Measurements from ENCODE around the gene CDK17.
A peak's percentile ranks its signal among the peaks of the same experiment; 100 is the strongest.

CDK17 gene

GRCh38 chr12:96258104-96258961 is 141.9 kb downstream of the CDK17 start:
- DNase-seq: peak; percentile 81 to 92

- DNase-seq: no peak
These were observed 142.6 kb downstream of the CDK17 start for GRCh38 chr12:96257550-96258103.

- DNase-seq: no peak
These were observed 143.4 kb downstream of the CDK17 start for GRCh38 chr12:96256672-96257361.

- DNase-seq: no peak
These were observed 145.2 kb downstream of the CDK17 start for GRCh38 chr12:96255077-96255476.

GRCh38 chr12:96250119-96250685 is 150.0 kb downstream of the CDK17 start:
- DNase-seq: no peak

GRCh38 chr12:96249196-96250118 is 150.8 kb downstream of the CDK17 start:
- no peak for DNase-seq

- DNase-seq: peak in 1 of 2 experiments; percentile 38
These were observed 151.9 kb downstream of the CDK17 start for GRCh38 chr12:96248136-96248931.

- no peak for DNase-seq
These were observed 152.7 kb downstream of the CDK17 start for GRCh38 chr12:96247563-96247962.

GRCh38 chr12:96246926-96247505 is 153.2 kb downstream of the CDK17 start:
- no peak for DNase-seq

GRCh38 chr12:96244826-96245225 is 155.4 kb downstream of the CDK17 start:
- no peak for DNase-seq

- DNase-seq: no peak
These were observed 157.6 kb downstream of the CDK17 start for GRCh38 chr12:96242597-96242996.

GRCh38 chr12:96241846-96242256 is 158.4 kb downstream of the CDK17 start:
- no peak for DNase-seq

- no peak for DNase-seq
These were observed 158.8 kb downstream of the CDK17 start for GRCh38 chr12:96241431-96241830.

GRCh38 chr12:96240656-96241055 is 159.6 kb downstream of the CDK17 start:
- no peak for DNase-seq

GRCh38 chr12:96239711-96240635 is 160.3 kb downstream of the CDK17 start:
- DNase-seq: peak in 1 of 2 experiments; percentile 62

- no peak for DNase-seq
These were observed 161.7 kb downstream of the CDK17 start for GRCh38 chr12:96238336-96239047.

- no peak for DNase-seq
These were observed 162.7 kb downstream of the CDK17 start for GRCh38 chr12:96237465-96238077.

- no peak for DNase-seq
These were observed 163.2 kb downstream of the CDK17 start for GRCh38 chr12:96237035-96237434.
